ENCODE results near the gene RAB5B. TPM values are rescaled to one million over a fixed set of nuclear protein-coding genes. Genes with fewer than 3 reads are reported as not detected.
A peak's percentile ranks its signal among the peaks of the same experiment; 100 is the strongest.
"Not testable (repeated sequence)": the region's sequence is repeated elsewhere in the genome, so short reads cannot be mapped to it uniquely, and the experiment has no call there.

The RAB5B gene
- total RNA-seq, 2 donors from 2014 or later = 91.3 to 95.5 TPM

DNA sequence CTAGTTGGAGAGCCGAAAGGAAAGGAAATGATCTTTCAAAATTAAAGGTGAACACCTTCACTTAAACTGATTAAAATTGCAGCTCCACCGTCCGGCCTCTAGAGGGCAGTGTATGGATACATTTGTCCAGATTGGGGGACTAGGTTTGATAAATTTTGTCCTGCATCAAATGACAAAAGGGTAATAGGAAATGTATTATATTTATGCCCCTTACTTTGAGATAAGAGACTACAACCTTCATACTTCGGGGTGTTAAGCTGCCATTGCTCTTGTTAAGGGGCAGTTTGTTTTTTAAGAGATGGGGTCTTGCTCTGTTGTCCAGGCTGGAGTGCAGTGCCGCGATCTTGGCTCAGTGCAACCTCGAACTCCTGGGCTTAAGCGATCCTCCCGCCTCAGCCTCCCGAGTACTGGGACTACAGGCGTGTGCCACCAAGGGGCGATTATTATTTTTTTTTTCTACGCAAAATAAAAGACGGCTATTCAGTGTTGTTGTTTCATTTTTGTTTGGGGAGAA is 22.4 kb downstream of the RAB5B start:
- H3K9me3 ChIP-seq (ENCODE audit: control insufficient read depth, low read length) = peaks cover 23% of the 10 kb centered on the region
- peak overlapping the region; percentile 66 for H3K27ac Mint-ChIP-seq
- no peaks in the 10 kb centered on the region for H3K27me3 ChIP-seq (ENCODE audit: control insufficient read depth, insufficient read depth, low read length, poor library complexity, severe bottlenecking)
- peaks cover 48% of the 10 kb centered on the region for H3K36me3 Mint-ChIP-seq (ENCODE audit: low read depth)
- H3K36me3 ChIP-seq (ENCODE audit: control insufficient read depth, insufficient read depth, low read length) = peaks cover 43% of the 10 kb centered on the region
- 69 to 93% methylated on average over 7 to 14 of the region's 14 CpGs for WGBS, 2 experiments (ENCODE audit: insufficient coverage in 1 of 2, insufficient read length in 1 of 2)
- no peaks in the 10 kb centered on the region for H3K27me3 Mint-ChIP-seq (ENCODE audit: insufficient read depth)
- TF ChIP-seq, protein P1, sequence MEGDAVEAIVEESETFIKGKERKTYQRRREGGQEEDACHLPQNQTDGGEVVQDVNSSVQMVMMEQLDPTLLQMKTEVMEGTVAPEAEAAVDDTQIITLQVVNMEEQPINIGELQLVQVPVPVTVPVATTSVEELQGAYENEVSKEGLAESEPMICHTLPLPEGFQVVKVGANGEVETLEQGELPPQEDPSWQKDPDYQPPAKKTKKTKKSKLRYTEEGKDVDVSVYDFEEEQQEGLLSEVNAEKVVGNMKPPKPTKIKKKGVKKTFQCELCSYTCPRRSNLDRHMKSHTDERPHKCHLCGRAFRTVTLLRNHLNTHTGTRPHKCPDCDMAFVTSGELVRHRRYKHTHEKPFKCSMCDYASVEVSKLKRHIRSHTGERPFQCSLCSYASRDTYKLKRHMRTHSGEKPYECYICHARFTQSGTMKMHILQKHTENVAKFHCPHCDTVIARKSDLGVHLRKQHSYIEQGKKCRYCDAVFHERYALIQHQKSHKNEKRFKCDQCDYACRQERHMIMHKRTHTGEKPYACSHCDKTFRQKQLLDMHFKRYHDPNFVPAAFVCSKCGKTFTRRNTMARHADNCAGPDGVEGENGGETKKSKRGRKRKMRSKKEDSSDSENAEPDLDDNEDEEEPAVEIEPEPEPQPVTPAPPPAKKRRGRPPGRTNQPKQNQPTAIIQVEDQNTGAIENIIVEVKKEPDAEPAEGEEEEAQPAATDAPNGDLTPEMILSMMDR (conservative IDR thresholded peaks at IDR 0.05) = peak; percentile 93
- peak overlapping the region; percentile 95 for H3K4me3 Mint-ChIP-seq
- H3K27ac ChIP-seq (ENCODE audit: low read depth, low read length) = no peak overlapping the region
- no peaks in the 10 kb centered on the region for H3K4me1 ChIP-seq (ENCODE audit: control insufficient read depth, insufficient read depth, low read length)
- DNase-seq = peak; percentile 81
- H3K4me1 Mint-ChIP-seq = peaks cover 11% of the 10 kb centered on the region
- H3K9ac ChIP-seq (ENCODE audit: extremely low read depth, low read length, poor library complexity, severe bottlenecking) = peak overlapping the region; percentile 88
- peak overlapping the region; percentile 99 for H3K4me3 ChIP-seq (ENCODE audit: low read length)
- peaks cover 12% of the 10 kb centered on the region for H3K9me3 Mint-ChIP-seq

DNA sequence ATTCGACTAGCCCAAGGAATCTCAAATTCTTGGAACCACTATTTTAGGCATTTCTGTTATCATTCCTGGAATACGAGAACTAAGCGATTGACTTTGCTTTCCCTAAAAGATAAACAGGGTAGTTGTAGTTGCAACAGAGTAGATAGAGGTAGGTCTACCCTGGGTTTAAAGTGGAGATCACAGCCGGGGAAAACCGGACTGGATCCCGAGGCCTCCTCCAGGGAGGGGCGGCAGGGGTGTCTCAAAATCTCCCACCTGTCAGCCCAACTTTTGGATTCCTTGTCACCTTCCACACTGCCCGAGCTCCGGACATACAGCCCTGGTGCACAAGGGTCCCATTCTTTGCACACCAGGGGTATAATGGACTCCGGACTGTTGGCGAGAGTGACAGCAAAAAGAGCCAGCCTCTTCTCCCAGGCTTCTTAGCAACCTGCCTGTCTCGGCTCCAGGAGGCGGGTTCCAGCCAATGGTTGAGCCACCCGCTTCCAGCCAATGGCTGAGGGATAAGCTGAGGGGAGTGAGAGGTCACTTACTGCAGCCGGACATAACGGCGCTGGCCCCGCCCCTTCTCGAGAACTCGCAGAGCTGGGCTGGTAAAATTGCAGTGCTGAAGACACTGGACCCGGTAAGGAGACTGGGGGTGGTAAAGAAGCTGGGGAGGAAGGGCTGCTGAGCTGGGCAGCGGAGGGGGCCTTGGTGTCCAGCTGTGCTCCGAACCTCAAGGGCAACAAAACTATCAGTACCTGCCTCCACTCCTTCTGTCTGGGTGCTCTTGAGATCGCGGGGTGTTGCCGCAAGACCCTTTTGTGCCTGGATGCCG is 23.0 kb downstream of the RAB5B start, which contains the start of gene SUOX:
TSS of gene SUOX (plus strand) at position 562 of the 820 bp plus-strand sequence. CDS start 4,946 bp downstream, outside the sequence.
- Histone ChIP-seq H3K9me3 (ENCODE audit: control insufficient read depth, low read length) (peaks cover 30% of the 10 kb centered on the region), H3K27me3 (ENCODE audit: control insufficient read depth, insufficient read depth, low read length, poor library complexity, severe bottlenecking) (no peaks in the 10 kb centered on the region), H3K4me3 (ENCODE audit: low read length) (peak within 1 kb of the TSS; percentile 99), H3K36me3 (ENCODE audit: control insufficient read depth, insufficient read depth, low read length) (peaks cover 45% of the 10 kb centered on the region), H3K27ac (ENCODE audit: low read depth, low read length) (no peak within 1 kb of the TSS), H3K4me1 (ENCODE audit: control insufficient read depth, insufficient read depth, low read length) (no peaks in the 10 kb centered on the region), H3K9ac (ENCODE audit: extremely low read depth, low read length, poor library complexity, severe bottlenecking) (peak within 1 kb of the TSS; percentile 88)
- TF ChIP-seq, protein P1 (conservative IDR thresholded peaks at IDR 0.05) = no peak
- Mint-ChIP-seq H3K4me3 (peak within 1 kb of the TSS; percentile 95), H3K27me3 (ENCODE audit: insufficient read depth) (no peaks in the 10 kb centered on the region), H3K27ac (peak within 1 kb of the TSS; percentile 96), H3K4me1 (peaks cover 15% of the 10 kb centered on the region), H3K36me3 (ENCODE audit: low read depth) (peaks cover 49% of the 10 kb centered on the region), H3K9me3 (peaks cover 16% of the 10 kb centered on the region)
- peak; percentile 100 for DNase-seq
- WGBS, 2 experiments (ENCODE audit: insufficient coverage in 1 of 2, insufficient read length in 1 of 2) = 11 to 25% methylated on average over 13 to 27 of the region's 27 CpGs

DNA sequence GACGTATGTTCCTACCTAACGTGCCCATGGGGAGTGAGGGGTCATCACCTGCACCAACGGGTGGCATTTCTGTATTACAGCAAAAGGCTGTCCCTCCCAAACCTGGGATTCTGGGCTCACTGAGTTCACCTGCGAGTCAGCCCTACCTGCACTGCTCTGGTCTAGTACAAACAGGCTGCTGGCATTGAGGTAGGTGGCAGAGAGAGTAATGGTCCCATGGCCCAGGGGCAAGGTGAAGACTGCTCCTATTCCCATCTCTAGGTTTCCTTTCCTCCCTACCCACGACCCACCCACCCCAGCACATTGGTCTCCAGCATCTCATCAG is 23.6 kb downstream of the RAB5B start:
- Mint-ChIP-seq H3K9me3 (peaks cover 16% of the 10 kb centered on the region), H3K27ac (peak overlapping the region; percentile 96), H3K36me3 (ENCODE audit: low read depth) (peaks cover 49% of the 10 kb centered on the region), H3K4me3 (peak overlapping the region; percentile 95), H3K4me1 (peaks cover 15% of the 10 kb centered on the region), H3K27me3 (ENCODE audit: insufficient read depth) (no peaks in the 10 kb centered on the region)
- DNase-seq = no peak
- H3K27me3 ChIP-seq (ENCODE audit: control insufficient read depth, insufficient read depth, low read length, poor library complexity, severe bottlenecking) = no peaks in the 10 kb centered on the region
- 5 to 8% methylated on average over 4 to 5 of the region's 5 CpGs for WGBS, 2 experiments (ENCODE audit: insufficient coverage in 1 of 2, insufficient read length in 1 of 2)
- TF ChIP-seq, protein P1 (conservative IDR thresholded peaks at IDR 0.05) = no peak
- H3K4me1 ChIP-seq (ENCODE audit: control insufficient read depth, insufficient read depth, low read length) = no peaks in the 10 kb centered on the region
- peak overlapping the region; percentile 99 for H3K4me3 ChIP-seq (ENCODE audit: low read length)
- peak overlapping the region; percentile 88 for H3K9ac ChIP-seq (ENCODE audit: extremely low read depth, low read length, poor library complexity, severe bottlenecking)
- peaks cover 36% of the 10 kb centered on the region for H3K9me3 ChIP-seq (ENCODE audit: control insufficient read depth, low read length)
- H3K27ac ChIP-seq (ENCODE audit: low read depth, low read length) = no peak overlapping the region
- peaks cover 45% of the 10 kb centered on the region for H3K36me3 ChIP-seq (ENCODE audit: control insufficient read depth, insufficient read depth, low read length)

DNA sequence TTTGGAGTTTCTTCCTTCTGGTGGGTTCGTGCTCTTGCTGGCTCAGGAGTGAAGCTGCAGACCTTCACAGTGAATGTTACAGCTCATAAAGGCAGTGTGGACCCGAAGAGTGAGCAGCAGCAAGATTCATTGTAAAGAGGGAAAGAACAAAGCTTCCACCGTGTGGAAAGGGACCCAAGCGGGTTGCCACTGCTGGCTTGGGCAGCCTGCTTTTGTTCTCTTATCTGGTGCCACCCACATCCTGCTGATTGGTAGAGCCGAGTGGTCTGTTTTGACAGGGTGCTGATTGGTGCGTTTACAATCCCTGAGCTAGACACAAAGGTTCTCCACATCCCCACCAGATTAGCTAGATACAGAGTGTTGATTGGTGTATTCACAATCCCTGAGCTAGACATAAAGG is 25.6 kb downstream of the RAB5B start:
- H3K27ac Mint-ChIP-seq = peak overlapping the region; percentile 75
- peak; percentile 70 for DNase-seq
- peak overlapping the region; percentile 24 for H3K4me3 Mint-ChIP-seq

DNA sequence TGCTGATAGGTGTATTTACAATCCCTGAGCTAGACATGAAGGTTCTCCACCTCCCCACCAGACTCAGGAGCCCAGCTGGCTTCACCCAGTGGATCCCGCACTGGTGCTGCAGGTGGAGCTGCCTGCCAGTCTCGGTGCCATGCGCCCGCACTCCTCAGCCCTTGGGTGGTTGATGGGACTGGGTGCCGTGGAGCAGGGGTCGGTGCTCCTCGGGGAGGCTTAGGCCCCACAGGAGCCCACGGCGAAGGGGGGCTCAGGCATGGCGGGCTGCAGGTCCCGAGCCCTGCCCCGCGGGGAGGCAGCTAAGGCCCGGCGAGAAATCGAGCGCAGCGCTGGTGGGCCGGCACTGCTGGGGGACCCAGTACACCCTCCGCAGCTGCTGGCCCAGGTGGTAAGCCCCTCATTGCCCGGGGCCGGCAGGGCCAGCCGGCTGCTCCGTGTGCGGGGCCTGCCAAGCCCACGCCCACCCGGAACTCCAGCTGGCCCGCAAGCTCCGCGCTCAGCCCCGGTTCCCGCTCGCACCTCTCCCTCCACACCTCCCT is 26.2 kb downstream of the RAB5B start:
- H3K27me3 Mint-ChIP-seq (ENCODE audit: insufficient read depth); H3K4me3 Mint-ChIP-seq: not testable (repeated sequence)

More for the DNA sequence above, 25.6 kb downstream of the RAB5B start:
- peaks cover 16% of the 10 kb centered on the region for H3K9me3 Mint-ChIP-seq
- not testable (repeated sequence) for H3K4me1 ChIP-seq (ENCODE audit: control insufficient read depth, insufficient read depth, low read length); H3K27ac ChIP-seq (ENCODE audit: low read depth, low read length); H3K9ac ChIP-seq (ENCODE audit: extremely low read depth, low read length, poor library complexity, severe bottlenecking); H3K27me3 ChIP-seq (ENCODE audit: control insufficient read depth, insufficient read depth, low read length, poor library complexity, severe bottlenecking); H3K27me3 Mint-ChIP-seq (ENCODE audit: insufficient read depth)
- 89 to 92% methylated on average over 2 to 4 of the region's 6 CpGs for WGBS, 2 experiments (ENCODE audit: insufficient coverage in 1 of 2, insufficient read length in 1 of 2)
- peaks cover 45% of the 10 kb centered on the region for H3K36me3 Mint-ChIP-seq (ENCODE audit: low read depth)
- peak overlapping the region; percentile 99 for H3K4me3 ChIP-seq (ENCODE audit: low read length)
- H3K36me3 ChIP-seq (ENCODE audit: control insufficient read depth, insufficient read depth, low read length) = peaks cover 44% of the 10 kb centered on the region
- H3K4me1 Mint-ChIP-seq = peaks cover 15% of the 10 kb centered on the region
- H3K9me3 ChIP-seq (ENCODE audit: control insufficient read depth, low read length) = peaks cover 37% of the 10 kb centered on the region

More for the DNA sequence above, 26.2 kb downstream of the RAB5B start:
- 97 to 100% methylated on average over 2 to 33 of the region's 33 CpGs for WGBS, 2 experiments (ENCODE audit: insufficient coverage in 1 of 2, insufficient read length in 1 of 2)
- Histone ChIP-seq H3K9me3 (ENCODE audit: control insufficient read depth, low read length) (peaks cover 37% of the 10 kb centered on the region), H3K36me3 (ENCODE audit: control insufficient read depth, insufficient read depth, low read length) (peaks cover 46% of the 10 kb centered on the region)
- H3K27me3 ChIP-seq (ENCODE audit: control insufficient read depth, insufficient read depth, low read length, poor library complexity, severe bottlenecking); H3K4me3 ChIP-seq (ENCODE audit: low read length); H3K4me1 ChIP-seq (ENCODE audit: control insufficient read depth, insufficient read depth, low read length); H3K9ac ChIP-seq (ENCODE audit: extremely low read depth, low read length, poor library complexity, severe bottlenecking); DNase-seq; H3K27ac ChIP-seq (ENCODE audit: low read depth, low read length); H3K27ac Mint-ChIP-seq: not testable (repeated sequence)
- Mint-ChIP-seq H3K36me3 (ENCODE audit: low read depth) (peaks cover 48% of the 10 kb centered on the region), H3K9me3 (peaks cover 16% of the 10 kb centered on the region), H3K4me1 (peaks cover 15% of the 10 kb centered on the region)

All from endodermal cell (in vitro differentiated cells).